ENCODE measurements around the gene TBL1XR1.
"Not testable (repeated sequence)": the region's sequence is repeated elsewhere in the genome, so short reads cannot be mapped to it uniquely, and the experiment has no call there.

Gene TBL1XR1

GRCh38 chr3:177208223-177208622 lies 10.9 kb upstream of the TBL1XR1 start:
- no peak for DNase-seq

- DNase-seq: no peak
Observed at GRCh38 chr3:177206936-177207335, 9.7 kb upstream of the TBL1XR1 start.

GRCh38 chr3:177203689-177204395 lies 6.6 kb upstream of the TBL1XR1 start:
- no peak for DNase-seq

GRCh38 chr3:177203016-177203415 lies 5.7 kb upstream of the TBL1XR1 start:
- not testable (repeated sequence) for DNase-seq

DNA sequence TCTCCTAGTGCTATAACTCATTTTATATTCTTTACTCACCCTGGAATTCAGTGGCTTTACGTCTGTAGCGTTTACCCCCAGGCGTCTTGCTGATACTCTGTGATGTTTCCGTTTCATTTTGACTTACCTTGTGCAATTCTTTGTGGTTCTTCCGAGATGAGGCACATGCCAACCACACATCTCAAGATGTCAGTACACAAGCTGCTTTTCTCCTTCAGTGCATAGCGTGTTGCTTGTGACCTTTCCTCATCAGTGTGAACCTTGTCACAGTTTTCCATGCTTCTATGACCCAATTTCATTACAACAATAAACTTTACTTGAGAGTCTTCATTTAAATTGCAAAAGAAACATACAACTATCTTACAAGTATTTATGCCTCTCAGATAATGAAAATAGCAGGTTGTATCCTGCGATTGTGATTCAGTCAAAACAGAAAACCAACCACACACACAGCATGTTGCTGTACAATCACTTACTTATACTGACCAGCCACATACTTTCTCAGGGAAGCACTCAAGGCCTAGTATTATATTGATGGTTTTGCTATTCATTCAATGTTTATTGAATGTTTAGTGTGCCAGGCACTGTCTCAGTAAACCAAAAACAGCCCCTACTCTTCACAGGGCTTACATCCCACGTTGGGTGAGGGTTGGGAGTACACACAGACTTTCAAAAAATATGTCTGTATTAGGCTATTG lies 4.6 kb upstream of the TBL1XR1 start:
- peak; percentile 34 to 43 for DNase-seq

DNA sequence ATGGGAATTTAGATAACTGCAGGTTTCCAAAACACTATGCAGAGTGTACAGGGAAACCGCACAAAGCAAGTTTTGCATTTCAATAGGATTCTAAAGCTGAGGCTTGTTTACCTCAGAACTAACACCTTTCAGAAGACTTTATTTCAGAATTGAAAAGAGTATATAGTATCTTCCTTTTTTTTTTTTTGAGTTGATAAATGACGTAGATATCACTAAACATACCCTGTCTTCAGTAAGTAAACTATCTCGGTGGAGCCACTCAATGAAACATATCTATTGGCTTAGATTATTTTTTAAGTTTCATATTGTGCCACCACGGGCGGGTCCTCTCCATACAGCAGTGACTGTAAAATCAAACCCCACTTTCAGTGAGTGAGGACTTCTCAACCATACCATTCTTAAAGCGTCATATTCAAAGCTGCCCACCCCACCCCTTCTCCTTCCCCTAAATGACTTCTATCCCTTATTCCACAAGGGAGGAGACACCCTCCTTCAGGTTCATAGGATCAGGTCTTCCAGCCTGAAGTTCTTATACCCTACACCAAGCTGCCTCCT lies 2.0 kb upstream of the TBL1XR1 start:
- no peak for DNase-seq

GRCh38 chr3:177197727-177198460 lies 612 bp upstream of the TBL1XR1 start:
- no peak for DNase-seq

DNA sequence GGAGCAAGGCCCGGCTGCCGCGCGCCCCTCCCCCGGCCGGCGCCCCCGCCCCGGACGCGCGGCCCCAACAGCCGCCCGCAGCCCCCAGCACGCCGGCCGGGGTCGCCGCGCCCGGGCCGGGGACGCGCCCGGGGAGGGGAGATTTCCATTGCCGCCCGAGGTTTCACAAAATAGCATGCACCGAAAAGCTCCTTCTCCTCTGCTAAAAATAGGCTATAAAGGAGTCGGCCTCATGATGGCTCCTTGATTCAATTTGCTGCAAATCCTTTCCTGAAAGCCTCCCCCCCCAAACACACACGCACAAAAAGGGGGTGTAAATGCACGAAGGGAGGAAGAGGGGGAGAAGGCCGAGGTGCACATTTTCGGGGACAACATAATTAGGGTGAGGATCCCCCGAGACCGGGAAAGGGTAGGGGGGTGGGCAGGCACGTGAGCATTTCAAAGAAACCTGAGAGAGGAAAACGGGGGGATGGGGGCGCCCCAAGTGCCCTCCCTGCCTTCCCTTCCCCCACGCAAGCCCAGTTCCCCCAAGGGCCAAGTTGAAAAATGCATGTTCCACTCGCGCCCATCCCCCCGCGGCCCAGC lies 734 bp downstream of the TBL1XR1 start:
- no peak for DNase-seq

DNA sequence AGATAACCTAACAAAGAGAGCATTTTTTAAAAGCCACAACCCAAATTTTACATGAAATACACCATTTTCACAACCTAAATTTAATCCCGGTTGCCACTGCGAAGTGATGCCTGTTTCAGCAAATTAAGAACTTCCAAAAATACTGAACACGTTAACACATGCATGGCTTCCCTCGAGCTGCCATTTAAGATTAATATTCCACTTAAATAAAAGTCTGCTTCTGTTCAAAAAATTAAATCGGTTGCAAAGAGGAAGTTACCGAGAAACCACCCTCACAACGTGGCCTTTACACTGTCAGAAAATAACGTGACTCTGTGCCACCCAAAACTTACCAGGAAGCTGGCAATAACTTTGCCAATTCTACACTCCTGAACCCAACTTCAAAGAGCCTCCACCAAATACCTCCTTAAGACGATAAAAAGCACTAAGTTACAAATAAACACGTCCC lies 1.2 kb downstream of the TBL1XR1 start:
- peak; percentile 17 to 18 for DNase-seq

- DNase-seq: no peak
Observed at GRCh38 chr3:177195242-177195991, 1.9 kb downstream of the TBL1XR1 start.

DNA sequence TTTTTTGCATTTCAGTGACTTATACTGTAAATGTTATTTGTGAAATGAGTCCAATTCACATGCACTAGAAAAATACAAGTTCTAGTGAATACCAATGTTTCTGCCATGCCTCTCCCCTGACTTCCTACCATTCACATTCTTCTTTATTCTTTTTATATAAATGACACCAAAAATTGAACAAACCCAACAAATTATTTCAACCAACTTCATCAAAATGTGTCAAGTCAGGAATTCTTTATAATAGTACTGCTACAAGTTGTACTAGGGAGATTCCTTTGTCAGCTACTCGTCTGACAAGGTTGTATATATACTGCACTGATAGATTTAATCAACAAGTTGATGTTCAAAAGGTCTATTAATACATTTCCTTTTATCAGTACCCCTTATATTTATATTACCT lies 3.0 kb downstream of the TBL1XR1 start:
- DNase-seq: no peak

DNA sequence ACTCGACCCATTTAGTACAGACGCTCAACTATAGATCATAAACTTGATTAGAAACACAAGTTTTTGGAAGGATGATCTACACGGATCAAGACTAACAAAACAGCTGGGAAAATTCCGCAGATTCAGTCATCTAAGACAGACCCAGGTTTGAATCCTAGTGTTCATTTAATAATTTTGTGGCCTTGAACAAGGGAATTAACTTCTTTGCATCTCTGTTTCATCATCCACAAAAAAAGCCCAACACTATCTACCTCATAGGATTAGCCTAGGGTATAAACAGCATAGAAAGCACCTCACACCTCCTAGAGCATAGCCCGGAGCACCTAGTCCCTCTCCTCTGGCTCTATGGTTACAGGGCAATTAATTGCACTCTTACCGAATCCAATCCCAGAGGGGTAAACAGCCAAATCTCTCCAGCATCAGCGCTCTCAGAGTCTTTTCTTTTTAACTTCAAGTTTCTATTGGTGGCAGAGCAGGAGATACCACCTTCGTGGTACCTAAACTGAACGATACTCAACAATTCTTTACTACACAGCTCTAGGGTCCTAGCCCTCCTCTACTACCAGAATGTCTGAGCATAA lies 3.5 kb downstream of the TBL1XR1 start:
- DNase-seq: no peak

DNA sequence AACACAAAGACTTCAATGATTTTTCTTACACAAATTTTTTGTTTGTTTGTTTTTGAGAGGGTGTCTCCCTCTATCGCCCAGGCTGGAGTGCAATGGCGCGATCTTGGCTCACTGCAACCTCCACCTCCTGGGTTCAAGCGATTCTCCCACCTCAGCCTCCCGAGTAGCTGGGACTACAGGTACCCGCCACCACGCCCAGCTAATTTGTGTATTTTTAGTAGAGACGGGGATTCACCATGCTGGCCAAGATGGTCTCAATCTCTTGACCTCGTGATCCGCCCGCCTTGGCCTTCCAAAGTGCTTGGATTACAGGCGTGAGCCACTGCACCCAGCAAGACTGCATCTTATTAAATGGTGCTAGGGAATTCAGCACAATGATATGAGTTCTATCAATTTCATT lies 4.0 kb downstream of the TBL1XR1 start:
- not testable (repeated sequence) for DNase-seq

- DNase-seq: no peak
Observed at GRCh38 chr3:177190756-177191681, 6.3 kb downstream of the TBL1XR1 start.

DNA sequence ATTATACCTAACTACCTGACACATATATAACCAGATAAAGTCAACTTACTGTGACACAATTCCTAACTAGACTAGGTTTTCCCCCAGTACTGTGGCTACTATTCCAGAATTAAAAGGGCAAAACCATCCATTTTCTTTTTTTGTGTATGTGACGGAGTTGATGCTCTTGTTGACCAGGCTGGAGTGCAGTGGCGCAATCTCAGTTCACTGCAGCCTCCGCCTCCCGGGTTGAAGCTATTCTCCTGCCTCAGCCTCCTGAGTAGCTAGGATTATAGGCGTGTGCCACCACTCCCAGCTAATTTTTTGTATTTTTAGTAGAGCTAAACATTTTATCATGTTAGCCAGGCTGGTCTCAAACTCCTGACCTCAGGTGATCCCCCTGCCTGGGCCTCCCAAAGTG lies 7.1 kb downstream of the TBL1XR1 start:
- DNase-seq: not testable (repeated sequence)

DNA sequence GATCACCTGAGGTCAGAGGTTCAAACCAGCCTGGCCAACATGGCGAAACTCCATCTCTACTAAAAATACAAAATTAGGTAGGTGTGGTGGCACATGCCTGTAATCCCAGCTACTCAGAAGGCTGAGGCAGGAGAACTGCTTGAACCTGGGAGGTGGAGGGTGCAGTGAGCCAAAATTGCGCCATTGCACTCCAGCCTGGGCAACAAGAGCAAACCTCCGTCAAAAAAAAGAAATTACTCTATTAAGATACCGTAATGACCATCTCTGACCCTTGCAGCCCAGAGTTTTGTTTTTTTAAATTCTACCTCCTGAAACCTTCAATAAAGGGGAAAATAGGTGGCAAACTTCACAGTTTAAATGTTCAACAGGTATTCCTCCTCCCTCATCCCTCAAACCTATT lies 9.0 kb downstream of the TBL1XR1 start:
- not testable (repeated sequence) for DNase-seq

- DNase-seq: no peak
Observed at GRCh38 chr3:177186306-177186705, 11.0 kb downstream of the TBL1XR1 start.

GRCh38 chr3:177185035-177185574 lies 12.2 kb downstream of the TBL1XR1 start:
- no peak for DNase-seq

GRCh38 chr3:177184602-177185001 lies 12.7 kb downstream of the TBL1XR1 start:
- DNase-seq: peak in 1 of 2 experiments; percentile 12

- DNase-seq: no peak
Observed at GRCh38 chr3:177182352-177182751, 14.9 kb downstream of the TBL1XR1 start.
